ENCODE measurements around the gene KIAA1614.
A peak's percentile ranks its signal among the peaks of the same experiment; 100 is the strongest.

The KIAA1614 gene

DNA sequence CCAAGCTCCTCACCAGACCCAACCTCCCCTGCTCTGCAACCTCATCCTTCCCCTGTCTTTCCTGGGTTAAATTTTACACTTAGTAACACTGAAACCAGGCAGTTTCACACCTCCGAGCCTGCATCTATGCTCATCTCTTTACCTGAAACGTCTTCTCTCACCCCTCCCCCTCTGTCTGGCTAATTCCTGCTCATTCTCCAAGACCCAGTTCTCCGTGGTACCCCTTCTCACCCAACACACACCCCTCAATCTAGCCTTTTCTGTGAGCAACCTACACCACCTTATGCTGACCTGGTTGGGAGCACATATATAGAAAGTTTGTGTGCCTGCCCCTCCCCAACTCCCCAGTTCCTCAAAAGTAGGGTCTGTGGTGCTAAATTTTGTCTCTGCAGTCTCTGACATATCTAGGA, 3.7 kb upstream of the KIAA1614 start:
- DNase-seq, result no peak

DNA sequence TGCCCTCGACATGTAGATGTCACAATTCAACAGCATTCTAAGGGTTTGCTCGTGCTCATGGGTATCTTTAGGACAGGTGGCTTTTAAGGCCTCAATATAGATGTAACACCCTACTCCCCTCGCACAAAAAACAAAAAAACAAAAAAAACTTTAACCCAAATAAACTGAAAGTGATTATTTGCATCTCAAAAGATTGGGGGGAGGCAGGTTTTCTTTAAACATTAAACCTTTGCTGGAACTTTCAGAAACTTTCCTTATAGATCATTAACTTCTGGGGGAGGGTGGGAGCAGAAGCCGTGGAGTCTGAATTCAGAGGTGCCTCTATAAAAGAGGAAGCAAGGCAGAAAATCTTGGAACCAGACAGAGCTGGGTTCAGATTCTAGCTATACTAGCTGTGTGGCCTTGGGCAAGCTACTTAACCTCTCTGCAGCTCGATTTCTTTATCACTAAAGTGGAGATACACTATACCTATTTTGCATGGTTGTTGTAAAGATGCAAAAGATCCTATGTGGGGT, 3.2 kb upstream of the KIAA1614 start:
- DNase-seq, result no peak

DNA sequence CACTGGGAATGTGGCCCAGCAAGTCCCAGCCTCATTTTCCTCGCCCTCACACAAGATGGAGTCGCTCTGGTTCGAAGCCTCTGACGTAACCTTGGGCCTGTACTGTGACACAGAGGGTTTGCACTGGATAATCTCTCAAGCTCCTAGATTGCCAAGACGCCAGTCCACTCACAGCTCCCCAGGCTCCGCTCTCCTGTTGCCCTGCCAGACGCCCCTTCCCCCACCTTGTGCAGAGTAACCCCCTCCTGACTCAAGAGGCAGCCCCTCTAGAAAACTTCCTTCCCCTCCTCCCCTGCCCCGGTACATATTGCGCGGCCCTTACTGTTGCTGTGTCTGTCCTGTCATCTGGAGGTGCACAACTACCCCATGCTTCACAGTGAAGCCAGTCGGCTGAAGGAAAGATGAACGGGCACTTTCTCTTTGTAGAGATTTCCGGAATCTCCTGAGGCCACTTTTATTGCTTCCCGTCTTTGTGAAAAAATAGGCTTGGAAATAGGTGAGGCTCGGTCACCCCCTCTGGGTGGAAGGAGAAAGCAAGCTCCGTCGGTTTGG, 981 bp upstream of the KIAA1614 start:
- no peak for DNase-seq

DNA sequence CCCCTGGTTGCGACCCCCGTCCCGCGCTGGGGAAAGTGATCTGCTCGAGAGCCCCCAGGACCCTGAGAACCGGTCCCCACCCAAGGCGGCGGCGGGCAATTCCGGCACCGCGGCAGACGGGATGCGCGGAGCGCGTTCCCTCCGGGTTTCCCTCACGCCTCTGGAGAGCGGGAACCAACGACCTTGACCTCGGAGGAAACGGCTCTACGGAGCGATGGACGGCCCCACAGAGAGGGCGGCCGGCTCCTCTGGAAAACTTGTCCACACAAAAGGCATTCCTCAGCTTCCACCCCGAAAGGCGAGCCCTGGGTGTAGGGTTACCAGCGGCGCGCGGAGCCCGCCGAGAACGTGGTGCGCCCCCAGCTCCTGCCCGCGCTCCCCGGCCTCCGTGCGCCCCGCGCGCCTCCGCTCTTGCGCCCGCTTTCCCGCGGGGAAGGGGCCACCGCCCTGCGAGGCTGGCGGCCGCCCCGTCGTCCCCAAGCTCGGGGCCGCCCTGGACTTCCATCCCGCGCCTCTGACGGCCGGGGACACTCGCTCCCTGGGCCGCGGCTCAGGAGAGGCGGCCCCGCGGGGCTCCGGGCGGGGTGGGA, 391 bp upstream of the KIAA1614 start:
- DNase-seq, result no peak

DNA sequence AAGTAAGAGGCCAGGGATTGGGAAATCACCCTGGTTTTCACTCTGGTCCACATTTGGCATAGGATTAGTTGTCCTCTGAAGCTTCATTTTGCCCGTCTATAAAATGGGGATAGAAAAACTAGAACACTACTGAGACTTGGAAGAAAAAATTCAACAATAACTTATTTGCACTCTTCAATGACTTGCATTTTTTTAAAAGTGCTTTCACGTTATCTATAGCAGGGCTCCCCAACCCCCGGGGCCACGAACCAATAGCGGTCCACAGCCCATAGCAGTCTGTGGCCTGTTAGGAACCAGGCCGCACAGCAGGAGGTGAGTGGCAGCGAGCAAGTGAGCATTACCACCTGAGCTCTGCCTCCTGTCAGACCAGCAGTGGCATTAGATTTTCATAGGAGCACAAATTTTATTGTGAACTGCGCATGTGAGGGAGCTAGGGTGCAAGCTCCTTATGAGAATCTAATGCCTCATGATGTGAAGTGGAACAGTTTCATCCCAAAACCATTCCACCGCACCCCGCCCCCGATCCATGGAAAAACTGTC, 2.8 kb downstream of the KIAA1614 start:
- no peak for DNase-seq

DNA sequence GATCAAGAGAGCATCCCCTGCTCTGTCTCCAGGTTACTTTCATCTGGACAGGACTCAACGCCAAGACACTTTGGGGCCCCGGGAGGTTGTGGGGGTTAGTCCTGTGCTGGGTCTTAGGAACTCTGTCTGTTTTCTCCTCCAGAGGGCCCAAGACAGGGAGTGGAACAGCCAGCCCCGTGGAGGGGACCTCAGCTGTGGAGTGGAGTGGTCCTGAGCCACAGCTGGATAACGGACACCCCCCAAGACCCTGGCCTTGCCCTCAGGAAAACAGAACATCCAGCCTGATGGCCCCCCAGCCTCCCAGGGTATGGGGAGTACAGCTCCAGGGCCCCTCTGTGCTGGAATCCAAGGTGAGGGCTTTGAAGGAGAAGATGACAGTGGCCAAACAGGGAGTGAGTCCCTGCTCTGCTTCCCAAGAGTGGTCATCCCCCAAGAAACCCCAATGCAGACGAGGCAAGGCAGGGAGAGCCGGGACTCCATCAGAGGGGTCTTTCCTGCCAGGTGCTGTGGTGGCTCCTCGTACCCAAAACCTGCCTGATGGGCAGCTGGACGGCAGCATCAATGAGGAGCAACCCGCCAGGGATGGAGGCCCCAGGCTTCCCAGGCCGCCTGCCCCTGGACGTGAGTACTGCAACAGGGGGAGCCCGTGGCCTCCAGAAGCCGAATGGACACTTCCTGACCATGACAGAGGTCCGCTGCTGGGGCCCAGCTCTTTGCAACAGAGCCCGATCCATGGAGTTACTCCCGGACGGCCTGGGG, 3.5 kb downstream of the KIAA1614 start:
- DNase-seq, result no peak

DNA sequence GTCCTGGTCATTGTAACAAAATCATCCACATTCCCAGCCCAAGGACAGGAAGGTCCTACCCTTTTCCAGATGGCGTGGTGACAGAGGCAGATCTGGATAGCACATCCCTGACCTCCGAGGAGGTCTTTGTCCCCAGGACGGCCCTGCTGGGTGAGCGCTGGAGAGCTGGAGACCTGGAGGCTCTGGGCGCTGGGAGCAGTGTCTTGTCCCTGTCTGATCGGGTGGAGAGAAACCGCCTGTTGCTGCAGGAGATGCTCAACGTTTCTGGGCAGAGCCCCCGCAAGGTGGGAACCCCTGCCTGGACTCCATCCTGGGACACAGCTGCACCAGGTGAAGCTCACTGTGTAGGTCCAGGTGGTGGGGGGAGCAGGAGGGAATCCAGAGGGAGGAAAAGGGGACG, 4.1 kb downstream of the KIAA1614 start:
- no peak for DNase-seq

DNA sequence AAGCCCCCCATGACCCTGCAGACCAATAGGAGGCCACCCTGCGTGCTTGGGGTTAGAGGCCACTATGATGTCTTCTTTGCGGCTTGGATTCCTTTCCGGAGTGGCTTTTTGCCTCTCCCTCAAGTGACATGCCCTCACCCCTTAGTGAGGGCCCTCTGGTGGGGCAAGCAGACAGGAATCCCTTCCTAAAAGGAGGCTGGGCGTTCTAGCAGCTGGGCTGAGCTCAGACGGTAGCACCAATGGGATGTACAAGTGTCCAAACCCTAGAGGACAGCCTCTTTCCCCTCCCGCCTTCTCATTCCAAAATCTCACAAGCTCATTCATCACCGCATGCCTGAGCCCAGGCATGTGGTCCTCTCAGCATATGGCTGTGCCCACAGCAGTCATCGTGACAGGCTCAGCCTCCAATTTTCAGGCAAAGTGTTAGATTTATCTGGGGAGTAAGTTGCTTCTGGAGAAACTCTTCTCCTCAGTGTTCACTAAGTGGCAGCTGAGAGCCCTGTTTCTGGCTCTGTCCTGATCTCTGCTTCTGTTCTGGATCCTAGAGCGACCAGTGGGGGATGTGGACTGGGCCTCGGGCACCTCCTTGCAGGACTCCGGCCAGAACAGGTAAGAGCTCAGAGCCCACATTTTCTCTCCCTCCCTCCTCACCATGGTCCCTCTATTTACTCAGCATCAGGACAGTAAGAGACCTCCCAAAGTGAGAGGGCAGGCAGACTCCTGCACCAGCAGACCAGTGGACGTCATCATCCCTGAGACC, 4.8 kb downstream of the KIAA1614 start:
- peak; percentile 55 for DNase-seq

DNA sequence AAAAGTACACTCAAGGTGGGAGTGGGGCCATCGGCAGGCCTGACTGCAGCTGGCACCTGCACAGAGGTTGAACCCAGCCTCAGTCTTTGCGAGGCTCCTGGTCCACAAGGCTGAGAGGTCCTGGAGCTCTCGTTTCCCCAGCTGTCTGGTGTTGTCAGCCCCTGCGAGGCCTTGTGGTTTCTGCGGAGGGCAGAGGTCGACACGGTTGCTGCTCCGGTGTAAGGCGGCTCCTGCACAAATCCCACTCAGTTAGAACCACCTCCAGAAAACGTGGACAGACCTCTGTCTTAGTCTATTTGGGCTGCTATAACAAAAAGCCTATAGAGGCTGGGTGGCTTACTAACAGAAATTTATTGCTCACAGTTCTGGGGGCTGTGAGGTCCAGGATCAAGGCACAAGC, 5.8 kb downstream of the KIAA1614 start:
- no peak for DNase-seq

DNA sequence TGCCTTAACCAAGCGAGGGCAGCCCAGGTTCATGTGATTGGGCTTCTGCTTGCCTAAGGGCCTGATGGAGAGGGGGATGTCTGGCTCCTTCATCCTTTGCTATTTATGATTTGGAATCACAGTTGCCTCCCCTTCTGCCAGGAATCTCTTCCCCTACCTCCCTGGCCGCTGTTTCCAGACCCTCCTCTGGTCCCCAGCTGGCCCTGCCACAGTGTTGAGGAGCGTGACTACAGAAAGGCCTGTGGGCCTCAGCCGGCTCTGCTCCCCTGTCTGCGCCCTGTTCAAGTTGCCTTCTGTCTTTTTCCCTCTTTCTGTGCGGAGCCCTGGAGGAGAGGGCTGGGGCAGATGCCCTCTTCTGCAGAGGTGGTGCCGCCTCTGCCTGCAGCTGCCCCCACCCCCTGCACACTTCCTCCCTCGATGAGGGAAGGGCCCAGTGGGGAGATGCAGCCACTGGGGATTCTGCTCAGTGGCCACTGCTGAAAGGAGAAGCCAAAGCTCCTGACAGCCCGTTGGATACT, 6.5 kb downstream of the KIAA1614 start:
- no peak for DNase-seq

DNA sequence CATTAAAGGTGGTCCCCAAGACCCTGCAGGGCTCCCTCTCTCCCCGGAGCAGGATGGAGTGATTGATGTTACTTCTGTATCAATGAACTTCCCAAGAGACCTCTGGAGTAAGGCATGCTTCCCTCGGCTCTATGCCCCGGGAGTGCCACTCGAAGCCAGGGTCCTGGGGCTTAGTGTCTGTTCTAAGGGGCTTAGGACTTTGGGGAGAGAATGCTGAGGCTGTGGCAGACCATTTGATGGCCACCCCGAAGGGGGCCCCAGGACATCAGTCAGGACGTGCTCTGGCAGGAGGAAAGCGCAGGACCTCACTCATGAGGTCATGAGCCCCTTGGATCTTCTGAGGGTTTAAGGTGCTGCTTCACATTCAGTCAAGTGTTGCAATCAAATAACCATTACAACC, 7.5 kb downstream of the KIAA1614 start:
- no peak for DNase-seq

DNA sequence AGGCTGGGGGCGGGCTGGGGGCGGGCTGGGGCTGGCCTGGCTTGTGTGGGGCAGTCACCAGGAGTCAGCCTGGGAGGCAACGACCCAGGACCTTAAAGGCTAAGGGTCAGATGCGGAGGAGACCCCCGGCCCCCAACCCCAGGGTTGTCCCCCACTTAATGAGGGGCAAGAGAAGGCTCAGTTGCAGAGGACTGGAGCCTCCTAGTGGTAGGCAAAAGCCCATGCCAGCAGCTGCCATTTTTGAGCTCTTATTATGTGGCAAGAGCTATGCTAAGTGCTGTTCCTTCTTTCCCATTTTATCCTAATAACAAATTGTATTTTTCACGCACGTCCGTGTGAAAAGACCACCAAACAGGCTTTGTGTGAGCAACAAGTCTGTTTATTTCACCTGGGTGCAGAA, 8.0 kb downstream of the KIAA1614 start:
- peak; percentile 12 for DNase-seq

DNA sequence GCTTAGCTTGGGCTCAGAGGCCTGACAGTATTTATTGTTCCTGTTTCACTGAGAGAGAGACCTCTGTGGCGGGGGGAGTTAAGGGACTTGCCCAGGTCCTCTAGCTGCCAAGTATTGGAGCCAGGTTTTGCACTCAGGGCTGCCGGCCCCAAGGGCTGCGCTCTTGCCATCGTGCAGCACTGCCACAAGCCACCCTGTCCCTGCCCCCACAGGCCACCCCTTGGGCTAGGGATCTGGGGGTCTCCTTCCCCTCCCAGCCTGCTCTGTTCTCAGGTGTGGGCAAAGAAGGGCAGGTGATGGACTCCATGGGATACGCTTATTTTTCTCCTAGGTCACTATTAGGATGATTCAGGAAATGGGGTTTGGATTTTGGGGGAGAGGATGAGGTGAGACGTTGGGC, 8.7 kb downstream of the KIAA1614 start:
- no peak for DNase-seq

DNA sequence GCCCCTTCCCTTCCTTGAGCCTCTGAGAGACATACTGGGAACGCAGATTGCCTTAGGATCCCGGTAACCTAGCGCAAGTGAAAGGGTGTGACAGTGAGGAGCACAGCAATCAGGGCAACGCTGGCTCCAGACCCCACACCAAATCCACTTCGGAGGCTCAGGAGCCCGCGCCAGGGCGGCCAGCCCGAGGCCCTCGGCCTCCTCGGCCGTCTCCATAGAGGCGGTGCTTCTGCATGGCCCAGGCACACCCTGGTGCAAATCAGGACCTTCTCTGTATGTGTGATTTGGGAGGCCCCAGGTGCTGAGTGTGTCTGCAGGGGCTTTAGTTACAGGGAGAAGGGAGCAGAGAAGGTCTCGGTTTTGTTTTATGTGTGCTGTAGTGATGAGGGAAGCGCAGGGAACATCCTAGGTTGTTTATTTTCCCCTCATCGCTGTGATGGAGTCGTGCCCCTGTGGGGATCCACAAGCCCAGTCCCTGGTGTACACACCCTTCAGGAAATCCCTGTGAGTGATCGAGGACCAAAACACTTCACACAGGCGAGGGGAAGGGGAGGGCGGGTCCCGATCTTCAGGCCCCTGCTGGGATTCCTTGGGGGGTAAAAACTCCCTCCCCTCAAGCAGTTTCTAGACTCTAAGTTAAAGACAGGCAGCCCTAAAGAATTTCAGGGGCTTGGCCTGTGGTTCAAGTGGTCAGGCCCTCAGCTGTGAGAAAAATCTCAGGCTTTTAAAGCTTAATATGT, 9.4 kb downstream of the KIAA1614 start:
- DNase-seq, result no peak

DNA sequence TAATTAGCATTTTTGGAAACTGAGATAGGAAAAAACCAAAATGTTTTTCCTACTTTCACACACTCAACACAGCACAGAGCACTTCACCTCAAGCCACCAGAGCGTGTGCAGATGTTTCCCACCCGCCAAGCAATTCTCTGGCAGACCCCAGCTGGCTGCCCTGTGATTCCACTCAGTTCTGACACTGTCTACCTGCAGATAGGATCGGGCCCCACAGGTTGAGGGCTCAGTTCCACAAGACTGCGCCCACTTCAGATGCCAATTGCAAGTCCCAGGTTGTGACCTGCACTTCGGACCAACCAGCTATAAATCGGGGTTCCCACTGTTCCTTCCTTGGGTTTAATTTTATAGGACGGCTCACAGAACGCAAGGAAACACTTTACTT, 9.9 kb downstream of the KIAA1614 start:
- DNase-seq, result peak; percentile 27

DNA sequence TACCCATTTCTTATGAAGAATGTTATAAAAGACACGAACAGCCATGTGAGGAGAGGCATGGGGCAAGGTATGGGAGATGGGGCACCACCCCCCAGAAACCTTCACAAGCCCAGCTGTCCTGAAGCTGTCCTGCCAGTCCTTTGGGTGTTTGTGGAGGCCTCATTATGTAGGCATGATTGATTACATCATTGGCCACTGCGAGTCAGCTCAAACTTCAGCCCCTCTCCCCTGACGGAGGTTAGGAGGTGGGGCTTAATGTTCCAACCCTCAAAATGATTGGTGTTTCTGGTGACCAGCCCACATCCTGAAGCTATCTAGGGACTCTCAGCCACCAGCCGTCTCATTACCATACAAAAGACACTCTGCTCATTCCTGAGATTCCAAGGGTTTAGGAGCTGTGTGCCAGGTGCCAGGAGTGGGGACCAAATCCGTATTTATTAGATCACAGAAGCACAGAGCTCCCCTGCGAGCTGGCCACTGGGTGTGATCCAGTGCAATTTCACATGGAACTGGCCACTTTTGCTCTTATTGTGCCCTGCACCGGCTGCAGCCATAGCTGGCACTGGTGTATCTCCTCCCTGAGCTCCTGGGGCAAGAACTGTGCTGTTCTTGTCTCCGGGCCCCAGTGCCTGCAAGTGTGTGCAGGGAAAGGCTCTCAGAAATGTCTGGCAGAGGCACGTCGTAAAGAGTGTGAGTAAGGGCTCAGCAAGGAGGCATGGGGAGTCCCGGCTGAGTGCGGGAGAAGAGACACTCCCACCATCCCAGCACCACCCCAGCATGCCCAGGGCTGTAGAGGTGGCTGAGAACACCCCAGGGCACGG, 10.5 kb downstream of the KIAA1614 start:
- peak; percentile 96 for DNase-seq

DNA sequence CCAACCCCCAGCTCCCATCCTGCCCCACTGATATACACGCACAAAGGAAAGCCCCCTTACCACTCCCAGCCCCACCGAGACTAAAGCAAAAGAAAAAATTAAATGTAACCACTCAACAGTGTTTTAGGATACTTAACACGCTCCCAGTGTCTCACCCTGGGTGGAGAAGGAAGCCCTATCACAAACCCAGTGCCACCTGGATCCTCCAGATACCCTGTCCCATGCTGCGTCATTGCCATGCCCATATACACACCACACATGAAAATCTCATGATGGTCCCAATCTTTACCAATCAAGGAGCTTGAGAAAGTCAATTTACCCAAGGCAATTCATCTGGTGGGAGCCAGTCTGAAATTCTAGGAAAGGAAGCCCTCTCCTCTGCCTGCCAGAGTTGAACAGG, 11.2 kb downstream of the KIAA1614 start:
- DNase-seq, result no peak

DNA sequence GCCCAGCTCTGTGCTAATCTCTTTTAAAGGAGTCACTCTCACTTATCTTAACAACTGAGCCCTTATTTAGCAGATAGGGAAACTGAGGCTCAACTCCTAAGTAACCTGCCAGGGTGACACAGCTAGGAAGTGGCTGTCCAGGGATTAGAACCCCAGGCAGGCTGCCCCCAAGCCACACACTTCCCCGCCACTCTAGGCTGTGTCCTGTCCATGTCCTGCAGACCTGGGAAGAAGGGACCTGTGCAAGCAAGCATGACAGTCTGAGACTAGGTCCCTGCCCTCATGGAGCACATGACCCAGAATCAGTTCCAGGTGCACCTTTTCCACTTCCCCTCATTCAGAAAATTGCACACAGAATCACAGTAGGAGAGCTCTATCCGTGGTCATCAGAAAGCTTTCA, 12.2 kb downstream of the KIAA1614 start:
- DNase-seq, result no peak

DNA sequence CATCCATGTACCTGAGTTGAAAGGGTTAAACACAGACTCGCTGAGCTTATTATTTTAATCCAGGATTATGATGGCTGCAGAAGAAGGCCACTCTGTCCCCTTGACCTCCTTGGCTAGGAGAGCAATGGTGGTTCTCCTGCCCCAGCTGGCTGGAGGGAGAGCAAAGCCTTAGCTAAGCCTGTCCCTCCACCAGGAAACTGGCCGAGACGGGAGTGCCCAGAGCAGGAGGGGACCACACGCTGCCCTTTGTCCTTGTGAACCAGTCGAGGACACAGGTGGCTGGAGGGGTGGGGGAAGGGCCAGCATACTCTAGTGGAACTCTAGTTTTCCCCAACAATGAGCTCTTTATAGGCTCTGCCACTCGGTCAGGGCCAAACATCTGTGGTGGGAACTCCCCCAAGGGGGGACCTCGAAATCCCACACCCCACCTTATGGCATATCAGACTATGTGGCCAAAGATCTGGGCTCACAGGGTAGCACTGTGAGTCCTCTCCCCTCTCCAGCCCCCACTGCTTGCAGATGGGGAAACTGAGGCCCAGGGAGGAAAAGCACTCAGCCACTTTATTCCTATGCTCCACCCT, 12.9 kb downstream of the KIAA1614 start:
- peak; percentile 87 for DNase-seq

DNA sequence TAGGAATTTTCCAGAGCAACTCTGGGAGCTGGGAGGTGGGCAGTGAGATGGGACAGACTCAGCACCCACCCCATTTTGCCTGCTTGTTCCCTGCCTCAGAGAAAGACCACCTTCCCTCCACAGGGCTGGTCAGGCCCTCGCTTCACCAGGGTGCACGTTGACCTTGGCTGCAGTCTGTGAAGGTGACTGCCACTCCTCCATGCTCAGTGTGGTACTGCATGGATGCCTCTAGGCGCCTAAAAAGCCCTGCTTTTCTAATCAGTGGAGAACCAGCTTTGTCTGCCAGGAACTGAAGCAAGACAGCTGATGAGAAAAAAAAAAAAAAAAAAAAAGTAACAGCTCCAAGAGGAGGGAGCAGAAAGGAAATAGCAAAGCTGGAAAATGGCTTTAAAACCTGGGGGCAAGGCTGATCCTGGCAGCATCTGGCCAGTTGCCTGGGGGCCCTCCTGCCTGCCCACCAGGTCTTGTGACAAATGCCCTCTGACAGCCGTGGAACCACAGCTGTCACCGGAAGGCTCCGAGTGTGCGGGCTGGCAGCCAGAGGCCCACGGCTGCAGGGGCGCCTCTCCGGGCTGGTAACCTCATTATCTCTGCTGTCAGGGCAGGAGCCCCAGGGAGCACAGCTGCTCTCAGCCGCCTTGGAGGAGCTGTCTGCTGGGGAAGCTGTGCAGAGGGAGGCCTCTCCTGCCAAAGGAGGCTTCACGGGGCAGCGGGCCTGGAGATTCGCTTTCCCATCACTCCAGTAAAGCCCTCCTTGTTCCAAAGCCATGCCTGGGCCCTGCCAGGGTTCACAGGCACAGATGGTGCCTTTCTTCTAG, 13.7 kb downstream of the KIAA1614 start:
- DNase-seq, result peak; percentile 97

Measured in NCI-H82 (cell line).